ENCODE data around the gene CRB2.

GRCh38 chr9:123425836-123426365 is 69.9 kb downstream of the CRB2 start:
- TF ChIP-seq CTCF (IDR thresholded peaks at IDR 0.05; ENCODE audit: low read depth, low read length, poor library complexity, severe bottlenecking) (no peak), EZH2phosphoT487 (IDR thresholded peaks at IDR 0.05; ENCODE audit: borderline replicate concordance, low read length) (no peak)
